NCI-H526 (cell line): Measurements from ENCODE around the gene HOXA6.

Experiments used
- DNase-seq, 2 experiments: peaks; one replicate each; lab custom pipeline; 2025; lab: John Stamatoyannopoulos, UW

The HOXA6 gene

DNA sequence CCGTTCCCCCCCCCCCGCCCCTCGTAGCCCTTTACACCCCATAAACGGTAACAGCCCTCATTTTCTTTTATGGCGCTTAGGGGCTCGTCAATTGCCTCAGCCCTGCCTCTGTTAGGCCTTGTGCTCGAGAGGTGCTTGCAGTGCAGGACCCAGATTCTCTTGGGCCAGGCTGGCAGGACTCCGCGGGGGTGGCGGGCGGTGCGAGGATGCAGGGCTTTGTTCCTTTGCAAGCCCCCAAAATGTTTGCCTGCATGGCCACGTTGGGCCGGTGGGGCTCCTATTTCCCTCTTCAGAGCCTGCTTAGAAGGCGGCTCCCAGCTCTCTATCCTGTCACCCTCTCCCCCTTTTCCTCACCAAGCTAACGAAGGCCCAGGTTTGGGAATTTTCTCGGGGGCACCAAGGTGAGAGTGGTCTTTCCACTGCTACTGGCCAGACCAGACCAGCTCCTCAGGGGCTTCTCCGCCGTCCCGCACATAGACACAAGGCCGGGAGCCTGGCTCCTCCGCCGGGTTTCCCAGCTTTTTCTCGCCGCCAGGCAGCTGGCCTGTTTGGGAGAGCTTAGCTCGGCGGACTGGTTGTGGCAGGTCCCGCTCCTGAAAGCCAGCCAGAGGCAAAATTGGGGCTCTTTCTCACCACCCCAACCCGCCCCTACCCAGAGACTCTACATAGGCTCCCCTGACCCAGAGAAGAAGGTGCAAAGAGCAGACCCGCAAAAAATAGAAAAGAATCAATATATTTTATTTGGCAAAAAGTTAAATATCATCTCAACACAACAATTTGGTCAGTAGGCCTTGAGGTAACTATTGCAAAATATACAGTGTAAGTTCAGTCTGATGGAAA lies 14.4 kb upstream of the HOXA6 start:
- peak in 1 of 2 experiments; percentile 74 for DNase-seq

DNA sequence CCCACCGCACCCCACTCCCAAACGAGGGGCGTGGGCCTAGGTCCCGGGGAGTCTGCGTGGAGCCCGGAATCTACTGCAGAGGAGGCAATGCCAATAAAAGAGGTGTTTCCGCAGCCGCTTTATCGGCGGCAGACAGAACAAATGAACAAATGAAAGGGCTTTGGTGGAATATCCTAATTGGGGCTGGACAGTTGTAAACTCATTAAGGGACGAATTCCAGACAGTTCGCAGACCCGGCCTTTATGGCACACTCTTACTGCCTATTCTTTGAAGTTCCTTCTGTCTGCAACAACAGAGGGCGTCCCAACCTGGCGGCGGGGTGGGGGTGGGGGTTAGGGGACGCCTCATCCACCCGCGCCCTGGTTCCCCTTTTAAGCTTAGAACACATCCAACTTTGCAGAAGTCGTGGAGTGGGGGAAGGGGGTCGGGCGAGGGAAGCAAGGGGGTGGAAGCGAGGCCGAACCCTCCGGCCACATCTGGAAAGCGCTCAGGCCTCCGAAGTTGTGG lies 13.7 kb upstream of the HOXA6 start:
- peak in 1 of 2 experiments; percentile 85 for DNase-seq

DNA sequence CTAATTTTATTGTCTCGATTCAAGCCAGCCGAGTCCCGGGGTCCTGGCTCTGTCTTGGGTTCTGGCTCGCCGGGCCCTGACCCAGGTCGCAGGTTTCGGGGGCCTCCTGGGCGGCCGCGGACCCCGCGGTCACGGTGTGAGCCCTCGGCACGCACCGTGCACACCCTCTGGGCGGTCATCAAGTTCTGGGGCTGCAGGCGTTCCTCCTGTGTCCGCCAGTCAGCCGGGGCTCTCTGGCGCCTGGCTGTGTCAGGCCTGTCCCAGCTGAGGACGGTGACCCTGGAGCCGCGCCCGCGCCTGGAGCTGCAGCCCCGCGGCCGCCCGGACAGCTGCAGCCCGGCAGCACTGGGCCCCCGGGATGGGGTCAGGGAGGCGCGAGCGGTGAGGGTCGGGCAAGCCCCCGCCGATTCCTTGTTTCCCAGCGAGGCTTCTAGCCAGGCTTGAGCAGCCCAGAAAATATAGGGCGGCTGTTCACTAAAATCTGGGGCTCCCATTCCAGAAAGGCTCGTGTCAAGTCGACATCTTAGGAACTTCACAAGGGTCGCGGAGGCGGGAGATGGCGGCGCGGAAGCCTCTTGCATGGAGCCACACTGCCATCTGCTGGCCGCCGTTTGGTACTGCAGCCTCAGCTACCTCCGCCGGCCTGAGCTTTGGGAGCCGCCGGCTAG lies 13.1 kb upstream of the HOXA6 start:
- peak in 1 of 2 experiments; percentile 94 for DNase-seq

GRCh38 chr7:27160145-27160545 lies 12.6 kb upstream of the HOXA6 start:
- peak in 1 of 2 experiments; percentile 72 for DNase-seq

- DNase-seq = peak; percentile 88 to 89
Observed at GRCh38 chr7:27159266-27160144, 11.9 kb upstream of the HOXA6 start.

GRCh38 chr7:27158436-27159265 lies 11.1 kb upstream of the HOXA6 start:
- DNase-seq = no peak

- no peak for DNase-seq
Observed at GRCh38 chr7:27157702-27158431, 10.3 kb upstream of the HOXA6 start.

GRCh38 chr7:27156916-27157701 lies 9.5 kb upstream of the HOXA6 start:
- DNase-seq = no peak

- no peak for DNase-seq
Observed at GRCh38 chr7:27156508-27156898, 8.9 kb upstream of the HOXA6 start, which contains the start of gene HOXA7. TSS of gene HOXA7 (minus strand) at chr7:27156675. CDS start at chr7:27156545, 130 bp downstream.

DNA sequence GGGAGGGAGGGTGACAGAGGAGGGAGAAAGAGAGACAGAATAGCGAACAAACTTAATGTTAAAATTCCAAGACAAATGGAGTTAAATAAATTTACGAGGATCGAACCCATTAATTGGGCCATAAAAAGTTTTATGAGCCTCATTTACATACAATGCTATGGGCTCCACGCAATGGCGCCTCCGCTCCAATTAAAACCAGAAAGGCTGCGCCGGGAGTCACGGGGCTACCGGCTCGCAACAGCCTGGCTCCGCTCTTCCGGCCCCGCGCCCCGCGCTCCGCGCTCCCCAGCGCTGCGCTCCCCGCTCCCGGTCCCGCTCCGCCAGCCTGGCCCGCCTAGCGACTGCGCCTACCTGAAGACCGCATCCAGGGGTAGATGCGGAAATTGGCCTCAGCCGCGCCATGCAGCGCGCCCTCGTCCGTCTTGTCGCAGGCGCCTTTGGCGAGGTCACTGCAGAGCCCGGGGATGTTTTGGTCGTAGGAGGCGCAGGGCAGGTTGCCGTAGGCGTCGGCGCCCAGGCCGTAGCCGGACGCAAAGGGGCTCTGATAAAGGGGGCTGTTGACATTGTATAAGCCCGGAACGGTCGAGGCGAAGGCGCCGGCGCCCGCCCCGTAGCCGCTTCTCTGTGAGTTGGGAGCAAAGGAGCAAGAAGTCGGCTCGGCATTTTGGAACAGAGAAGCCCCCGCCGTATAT lies 8.4 kb upstream of the HOXA6 start:
- no peak for DNase-seq

DNA sequence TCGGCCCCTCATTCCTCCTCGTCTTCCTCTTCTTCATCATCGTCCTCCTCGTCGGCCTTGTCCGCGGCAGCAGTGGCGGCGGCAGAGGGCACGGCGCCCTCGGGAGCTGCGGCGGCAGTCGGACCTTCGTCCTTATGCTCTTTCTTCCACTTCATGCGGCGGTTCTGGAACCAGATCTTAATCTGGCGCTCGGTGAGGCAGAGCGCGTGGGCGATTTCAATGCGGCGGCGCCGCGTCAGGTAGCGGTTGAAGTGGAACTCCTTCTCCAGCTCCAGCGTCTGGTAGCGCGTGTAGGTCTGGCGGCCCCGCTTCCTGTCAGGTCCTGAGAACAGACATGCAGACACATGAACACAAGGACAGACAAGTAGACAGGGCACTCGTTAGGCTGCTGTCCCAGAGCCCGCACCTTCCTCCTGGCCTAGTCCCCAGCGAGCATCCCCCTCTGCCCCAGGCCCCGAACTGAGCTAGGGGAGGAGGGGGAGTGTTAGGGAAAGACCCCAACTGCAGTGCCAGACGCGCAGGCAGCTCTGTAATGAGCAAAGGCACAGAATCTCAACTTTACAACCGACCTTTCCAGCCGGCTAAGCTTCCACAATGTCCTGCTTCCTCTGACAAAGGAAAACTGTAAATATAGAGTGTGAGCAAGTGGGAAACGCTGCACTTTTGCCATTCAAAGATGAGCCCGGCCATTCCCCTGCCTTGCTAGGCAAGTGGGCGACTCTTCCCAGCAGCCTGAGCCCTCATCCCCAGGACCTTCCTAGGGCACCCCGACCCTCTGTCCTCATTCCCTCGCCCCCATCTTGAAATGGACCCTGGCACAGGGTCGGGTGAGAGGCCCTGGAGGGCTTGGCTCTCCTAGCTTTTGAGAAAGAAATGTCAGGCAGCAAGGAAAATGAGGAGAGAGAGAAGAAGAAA lies 7.6 kb upstream of the HOXA6 start:
- no peak for DNase-seq

- DNase-seq = no peak
Observed at GRCh38 chr7:27154369-27154768, 6.8 kb upstream of the HOXA6 start.

GRCh38 chr7:27153526-27153925 lies 6.0 kb upstream of the HOXA6 start:
- no peak for DNase-seq

DNA sequence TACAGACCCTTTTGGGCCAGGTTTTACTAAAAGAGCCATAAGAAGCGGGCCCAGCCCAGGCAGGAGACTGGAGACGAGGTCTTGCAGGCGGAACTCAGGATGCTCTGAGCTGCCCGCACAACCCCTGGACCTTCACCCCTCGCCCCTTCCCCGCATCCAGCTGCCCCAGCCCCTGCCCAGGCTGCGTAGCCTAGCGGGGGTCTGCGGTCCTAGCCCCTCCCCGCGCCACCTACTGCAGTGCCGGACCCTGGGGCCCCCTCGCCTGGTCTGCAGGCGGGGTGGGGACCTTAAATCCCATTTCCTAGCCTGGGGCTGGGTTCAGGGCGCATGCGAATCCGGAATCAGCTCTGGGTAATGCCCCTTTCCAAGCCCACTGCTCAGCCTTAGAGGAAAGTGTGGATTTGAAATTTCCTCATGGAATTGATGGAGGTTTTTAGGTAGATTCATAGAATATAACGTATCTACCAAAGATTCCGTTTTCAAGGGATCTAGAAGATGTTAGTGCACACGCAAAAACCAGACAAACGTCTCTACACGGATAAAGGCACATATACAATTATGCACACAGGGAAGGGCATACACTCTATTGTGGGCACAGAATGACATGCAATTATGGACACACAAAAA lies 5.4 kb upstream of the HOXA6 start:
- DNase-seq = no peak

DNA sequence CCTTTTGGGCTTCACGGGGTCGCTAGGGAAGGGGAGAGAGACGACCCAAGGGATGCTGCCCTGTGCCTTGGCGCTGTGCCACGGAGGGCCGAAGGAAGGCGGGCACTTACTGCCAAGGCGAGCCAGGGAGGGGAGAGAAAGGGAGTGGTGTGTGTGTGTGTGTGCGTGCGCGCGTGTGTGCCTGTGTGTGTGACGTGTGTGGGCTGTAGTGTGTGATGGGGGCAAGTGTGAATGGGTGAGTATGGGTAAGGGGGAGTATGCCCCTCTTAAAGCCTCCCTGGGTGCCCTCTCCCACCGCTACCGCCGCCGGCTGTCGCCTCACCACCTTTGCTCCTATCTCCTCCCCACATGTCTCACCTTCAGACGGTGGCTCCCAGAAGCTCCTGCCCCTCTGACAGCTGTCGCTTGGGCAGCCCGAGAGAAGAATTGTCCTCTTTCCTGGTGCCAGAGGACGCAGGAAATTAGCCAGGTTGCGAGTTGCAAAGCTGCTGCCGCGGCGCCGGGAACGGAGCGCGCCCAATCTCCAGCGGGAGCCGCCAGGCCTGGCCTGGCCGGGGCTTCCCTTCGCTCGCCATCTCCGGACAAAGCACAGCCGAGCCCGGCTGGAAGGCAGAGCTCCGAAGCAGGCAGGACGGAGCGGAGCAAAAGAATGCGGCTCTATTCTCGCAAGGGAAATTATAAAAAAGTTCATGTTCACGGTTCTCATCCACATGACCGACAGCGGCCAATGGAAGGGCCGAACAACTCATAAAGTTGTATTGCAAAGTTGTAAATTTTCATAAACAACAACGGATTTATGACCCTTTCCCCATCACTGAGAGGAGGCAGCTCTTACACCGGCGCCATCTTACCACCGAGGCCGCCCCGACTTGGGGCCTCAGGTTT lies 4.6 kb upstream of the HOXA6 start, which contains the start of gene HOXA3:
TSS of gene HOXA3 (minus strand) at position 653 of the 885 bp plus-strand sequence. CDS start 41,943 bp downstream, outside the sequence.
- DNase-seq = no peak

- no peak for DNase-seq
Observed at GRCh38 chr7:27151341-27151930, 3.9 kb upstream of the HOXA6 start.
